HG03432 (cell line): Measurements from ENCODE around the gene MRGPRD.
"Not testable (repeated sequence)": the region's sequence is repeated elsewhere in the genome, so short reads cannot be mapped to it uniquely, and the experiment has no call there.

Experiments used
- ATAC-seq: cut with Tn5 transposase; IDR thresholded peaks from one replicate; pipeline ENCODE4 v1.9.1; 2021; ENCODE audit warnings: mild to moderate bottlenecking, moderate library complexity; ENCODE audit not compliant: unreplicated experiment

MRGPRD gene

DNA sequence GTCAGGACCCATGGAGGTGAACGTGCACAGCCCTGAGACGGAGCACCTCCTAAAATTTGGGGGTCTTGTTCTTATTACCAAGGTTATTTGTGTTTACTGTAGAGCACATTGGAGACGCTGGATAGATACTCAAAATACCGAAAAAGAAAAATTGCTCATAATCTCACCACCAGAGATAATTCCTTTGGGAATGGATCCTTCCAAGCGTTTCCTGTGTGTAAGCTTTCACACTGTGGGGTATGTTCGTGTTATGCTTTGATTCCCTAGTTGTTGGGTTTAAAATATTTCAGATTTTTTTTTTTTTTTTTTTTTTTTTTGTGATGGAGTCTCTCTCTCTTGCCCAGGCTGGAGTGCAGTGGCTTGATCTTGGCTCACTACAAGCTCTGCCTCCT is 14.1 kb upstream of the MRGPRD start:
- ATAC-seq, result no peak

DNA sequence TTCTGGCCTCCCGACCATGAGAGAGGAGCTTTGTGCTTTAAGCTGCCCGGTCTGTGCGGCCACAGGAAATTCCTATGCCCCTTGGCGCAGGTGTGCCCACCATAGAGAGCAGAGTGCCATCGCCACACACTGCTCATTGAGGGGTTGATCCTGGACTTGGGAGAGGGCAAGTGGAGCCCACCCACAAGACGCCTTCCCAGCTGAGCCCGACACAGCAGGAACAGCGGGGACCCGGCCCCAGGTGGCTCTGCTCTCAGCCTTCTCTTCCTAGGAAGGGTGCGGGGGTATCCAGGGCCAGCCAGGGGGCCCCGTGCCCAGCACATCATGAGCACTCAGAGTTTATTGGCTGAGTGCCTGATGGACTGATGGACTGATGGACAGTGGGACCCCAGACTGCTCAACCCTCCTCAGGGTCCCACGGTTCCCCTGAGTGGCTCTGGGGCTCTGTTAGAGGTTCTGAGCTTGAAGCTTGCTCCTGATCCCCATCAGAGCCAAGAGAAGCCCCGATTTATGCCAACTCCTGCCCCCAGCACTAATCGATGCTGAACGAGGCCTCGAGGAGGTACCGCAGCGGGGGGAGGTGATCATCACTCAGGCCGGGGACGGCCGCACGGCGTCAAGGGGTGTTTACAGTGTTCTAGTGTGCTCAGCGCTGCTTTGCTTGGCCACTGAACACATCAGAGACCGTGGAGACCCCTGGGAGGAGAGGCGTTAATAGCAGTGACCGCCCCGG is 13.5 kb upstream of the MRGPRD start:
- no peak for ATAC-seq

DNA sequence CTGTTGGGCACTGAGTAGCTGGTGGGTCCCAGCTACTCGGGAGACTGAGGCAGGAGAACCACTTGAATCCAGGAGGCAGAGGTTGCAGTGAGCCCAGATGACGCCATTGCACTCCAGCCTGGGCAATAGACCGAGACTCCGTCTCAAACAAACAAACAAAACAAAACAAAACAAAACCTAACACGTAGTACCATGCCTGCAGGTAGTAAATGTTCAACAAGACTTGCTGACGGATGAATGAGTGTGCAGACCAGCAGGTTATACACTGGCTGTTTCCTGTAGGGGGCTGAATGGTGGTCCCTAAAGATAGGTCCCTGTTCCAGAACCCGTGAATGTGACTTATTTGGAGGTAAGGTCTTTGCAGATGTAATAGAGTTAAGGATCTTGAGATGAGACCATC is 12.8 kb upstream of the MRGPRD start:
- ATAC-seq, result no peak

DNA sequence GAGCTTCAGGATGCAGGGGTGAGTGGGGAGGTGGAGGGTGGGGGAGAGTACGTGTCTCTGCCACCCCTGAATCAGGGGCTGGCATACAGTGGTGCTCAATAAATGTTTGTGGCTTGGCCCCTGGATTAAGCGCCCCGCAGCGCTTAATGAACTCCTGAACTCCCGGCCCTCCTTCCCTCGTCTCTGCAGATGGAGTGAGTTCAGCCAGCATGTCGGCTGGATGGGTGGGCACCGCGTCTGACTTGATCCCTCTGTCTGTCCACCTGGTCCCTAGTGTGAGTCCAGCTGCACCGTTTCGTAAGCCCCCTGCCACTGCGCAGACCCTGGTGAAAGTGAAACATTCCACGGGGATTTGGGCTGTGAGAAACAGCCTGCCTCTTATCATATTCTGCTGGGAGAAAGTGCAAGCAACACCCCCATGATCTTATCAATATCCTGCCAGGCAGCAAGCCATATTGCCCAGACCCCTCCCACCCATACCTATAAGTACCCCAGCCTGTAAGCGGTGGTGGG is 12.0 kb upstream of the MRGPRD start:
- no peak for ATAC-seq

DNA sequence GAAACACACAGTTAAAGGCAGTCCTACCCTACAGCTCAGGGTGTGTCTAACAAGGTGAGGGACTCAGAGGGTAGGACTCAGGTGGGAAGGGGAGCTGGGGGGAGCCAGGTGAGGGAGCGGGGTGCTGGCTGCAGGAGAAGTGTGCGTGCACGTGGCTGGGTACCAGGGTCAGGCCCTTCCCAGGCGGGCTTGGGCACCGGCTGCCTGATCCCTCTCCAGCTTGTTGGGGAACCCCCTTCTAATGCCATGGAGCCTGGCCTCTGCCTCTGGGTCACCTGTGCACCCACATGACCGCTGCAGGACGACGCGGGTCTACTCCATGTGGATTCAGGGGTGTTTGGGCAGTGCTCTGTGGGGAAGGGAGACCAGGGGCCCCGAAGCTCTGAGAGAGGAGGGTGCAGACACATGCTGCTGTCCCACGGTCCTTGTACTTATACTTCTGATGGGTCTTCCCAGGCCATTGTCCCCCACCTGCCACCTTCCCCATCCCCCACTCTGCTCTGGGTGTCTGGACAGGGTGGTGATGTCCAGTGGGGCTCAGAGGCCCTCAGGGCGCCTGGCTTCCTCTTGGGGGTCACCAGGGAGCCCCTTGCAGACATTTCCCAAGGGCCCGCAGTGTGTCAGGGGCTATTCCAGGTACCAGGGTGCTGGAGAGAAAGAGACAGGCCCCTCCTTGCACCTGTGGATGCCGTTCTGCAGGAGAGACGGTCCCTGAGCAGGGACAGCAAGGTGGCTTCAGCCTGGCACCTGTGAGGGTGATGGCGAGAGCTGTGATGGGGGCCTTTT is 10.4 kb upstream of the MRGPRD start:
- no peak for ATAC-seq

DNA sequence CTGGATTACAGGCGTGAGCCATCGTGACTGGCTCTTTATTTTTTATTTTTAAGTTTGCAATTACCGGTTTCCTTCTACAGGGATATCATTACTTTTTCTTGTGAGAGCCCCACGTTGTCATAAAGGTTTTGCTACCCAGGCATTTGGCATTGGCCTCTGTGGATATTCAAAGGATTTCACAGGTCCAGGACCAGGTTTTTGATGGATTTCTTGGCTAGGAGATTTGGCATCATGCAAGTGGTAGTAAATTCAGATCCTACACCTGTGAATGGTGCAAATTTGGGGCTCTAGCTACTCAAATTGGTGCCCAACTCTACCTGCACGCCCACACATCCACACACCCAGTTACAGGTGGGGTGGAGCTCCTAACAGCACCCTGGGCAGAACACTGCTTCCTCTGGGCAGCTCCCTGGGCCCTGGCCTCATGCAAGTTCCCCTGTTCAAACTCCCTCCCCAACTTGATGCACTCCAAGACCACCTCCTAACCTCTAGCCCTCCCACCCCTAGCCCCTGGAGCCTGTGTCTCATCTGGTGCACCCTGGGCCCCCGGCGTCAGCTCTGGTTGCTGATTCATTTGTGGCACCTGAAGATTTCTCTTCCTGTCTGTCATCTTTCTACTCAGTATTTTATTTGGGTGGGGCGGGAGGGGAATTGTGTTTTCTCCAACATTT is 9.3 kb upstream of the MRGPRD start:
- no peak for ATAC-seq

DNA sequence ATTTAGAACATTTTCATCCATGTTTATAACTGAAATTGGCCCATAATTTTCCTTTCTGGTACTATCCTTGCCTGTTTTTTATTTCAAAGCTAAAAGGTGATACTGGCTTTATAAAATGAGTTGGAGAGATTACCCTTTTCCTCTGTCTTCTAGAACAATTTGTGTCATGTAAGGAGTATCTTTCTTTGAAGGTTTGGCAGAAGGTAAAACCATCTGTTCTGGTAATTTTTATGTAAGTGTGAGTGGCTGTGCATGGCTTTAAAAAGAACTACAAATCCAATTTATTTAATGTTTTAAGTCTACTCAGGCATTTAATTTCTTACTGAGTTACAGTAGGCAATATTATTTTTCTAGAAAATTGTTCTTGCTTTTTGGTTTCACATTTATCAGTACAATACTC is 7.7 kb upstream of the MRGPRD start:
- no peak for ATAC-seq

DNA sequence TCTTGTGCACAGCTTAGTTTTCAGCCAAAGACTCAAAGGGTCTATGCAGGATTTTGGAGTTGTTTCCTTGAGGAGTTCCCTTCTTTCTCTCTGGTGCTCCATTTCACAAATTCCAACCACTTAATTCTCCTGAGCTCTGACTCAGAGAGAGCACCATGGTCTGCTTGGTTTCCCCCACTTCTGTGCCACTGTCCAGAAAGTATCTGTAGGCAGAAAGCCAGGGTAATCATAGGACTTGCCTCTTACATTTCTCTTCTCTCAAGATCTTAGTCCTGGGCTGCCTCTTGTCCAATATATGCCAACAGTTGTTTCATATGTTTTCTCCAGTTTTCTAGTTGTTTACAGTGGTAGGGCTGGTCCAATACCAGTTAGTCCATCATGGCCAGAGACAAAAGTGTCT is 6.4 kb upstream of the MRGPRD start:
- no peak for ATAC-seq

DNA sequence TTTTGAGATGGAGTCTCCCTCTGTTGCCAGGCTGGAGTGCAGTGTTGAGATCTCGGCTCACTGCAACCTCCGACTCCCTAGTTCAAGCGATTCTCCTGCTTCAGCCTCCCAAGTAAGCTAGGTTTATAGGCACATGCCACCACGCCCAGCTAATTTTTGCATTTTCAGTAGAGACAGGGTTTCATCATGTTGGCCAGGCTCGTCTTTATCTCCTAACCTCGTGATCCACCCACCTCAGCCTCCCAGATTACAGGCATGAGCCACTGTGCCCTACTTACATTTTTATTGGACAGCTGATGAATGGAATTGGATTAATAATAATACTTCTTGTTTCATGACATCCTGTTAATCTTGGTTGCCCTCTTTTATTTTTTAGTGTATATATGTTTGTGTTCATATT is 3.0 kb upstream of the MRGPRD start:
- ATAC-seq, result no peak

DNA sequence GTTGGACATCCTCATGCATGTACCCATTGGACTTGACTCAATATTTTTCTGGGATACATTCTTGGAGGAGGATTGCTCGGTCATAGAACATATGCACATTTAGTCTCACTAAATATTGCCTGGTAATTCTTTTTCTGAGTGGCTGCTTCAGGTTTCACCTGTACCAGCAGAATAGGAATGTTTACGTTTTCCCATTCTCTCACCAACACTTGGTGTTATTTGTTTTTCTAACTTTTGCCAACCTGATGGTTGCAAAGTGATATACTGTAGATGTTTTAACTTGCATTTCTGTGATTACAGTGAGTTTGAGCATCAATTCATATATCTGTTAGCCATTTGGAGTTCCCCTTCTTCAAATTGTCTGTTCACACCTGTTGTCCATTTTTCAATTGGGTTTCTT is 1.3 kb upstream of the MRGPRD start:
- no peak for ATAC-seq

DNA sequence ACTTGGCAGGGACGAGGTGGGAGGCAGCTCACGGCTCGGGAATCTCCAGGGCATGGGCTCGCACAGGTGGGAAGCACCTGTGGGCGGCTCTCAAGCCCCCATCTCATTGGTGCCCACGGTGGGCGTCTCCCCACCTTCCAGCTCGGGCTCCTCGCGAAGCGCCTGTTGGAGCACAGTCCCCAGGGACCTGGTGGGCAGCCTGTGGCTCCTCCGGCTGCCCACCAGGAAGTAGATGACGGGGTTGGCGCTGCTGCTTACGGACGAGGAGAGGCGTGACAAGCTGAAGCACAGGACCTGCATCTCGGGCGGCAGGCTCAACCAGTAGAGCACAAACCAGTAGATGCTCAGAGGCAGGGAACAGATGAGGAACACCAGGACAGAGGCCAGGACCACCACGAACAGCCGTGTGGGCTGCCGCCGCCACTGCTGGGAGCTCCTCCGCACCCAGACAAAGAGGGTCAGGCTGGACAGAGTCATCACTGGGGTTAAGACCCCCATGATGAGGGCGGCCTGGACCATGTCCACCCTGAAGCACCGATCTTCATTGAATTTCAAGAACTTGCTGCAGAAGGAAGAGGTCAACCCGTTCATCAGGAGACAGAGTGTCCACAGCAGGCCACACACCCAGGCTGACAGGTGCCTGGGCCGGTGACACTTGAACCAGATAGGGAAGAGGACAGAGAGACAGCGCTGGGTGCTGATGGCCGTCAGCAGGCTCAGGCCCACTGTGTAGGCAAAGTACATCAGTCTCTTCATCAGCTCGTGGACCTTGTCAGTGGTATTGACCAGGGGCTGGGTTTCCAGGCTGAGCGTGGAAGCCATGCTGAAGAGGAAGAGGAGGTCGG is 633 bp downstream of the MRGPRD start:
- no peak for ATAC-seq

DNA sequence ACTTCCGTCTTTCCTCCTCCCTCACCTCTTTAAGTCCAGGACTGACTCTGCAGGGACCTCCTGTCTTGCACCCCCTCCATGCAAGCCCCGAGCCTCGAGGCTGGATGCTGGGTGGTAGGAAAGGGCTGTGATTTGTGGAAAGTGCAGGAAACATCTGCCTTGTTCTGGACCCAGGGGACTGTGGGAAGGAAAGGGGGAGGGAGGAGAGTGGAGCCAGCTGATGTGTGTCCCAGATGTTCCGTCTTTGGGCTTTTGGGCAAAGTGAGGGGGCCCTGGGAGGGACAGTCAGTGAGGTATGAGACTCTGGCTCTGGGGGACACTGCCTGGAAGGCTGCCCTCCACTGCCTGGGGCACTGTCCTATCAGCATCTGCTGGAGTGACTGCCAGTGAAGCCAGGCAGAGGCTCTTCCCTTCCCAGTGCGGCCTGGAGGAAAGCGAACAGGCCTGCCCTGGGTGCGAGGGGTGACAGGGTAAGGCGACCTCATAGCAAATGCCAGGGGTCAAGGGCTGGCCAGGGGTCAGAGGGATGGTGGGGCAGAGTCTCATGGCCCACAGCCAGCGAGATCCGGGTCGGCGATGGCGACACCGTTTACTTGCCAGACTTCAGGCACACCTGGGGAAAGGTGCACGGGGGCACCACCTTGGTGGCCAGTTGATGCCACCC is 1.7 kb downstream of the MRGPRD start:
- no peak for ATAC-seq

DNA sequence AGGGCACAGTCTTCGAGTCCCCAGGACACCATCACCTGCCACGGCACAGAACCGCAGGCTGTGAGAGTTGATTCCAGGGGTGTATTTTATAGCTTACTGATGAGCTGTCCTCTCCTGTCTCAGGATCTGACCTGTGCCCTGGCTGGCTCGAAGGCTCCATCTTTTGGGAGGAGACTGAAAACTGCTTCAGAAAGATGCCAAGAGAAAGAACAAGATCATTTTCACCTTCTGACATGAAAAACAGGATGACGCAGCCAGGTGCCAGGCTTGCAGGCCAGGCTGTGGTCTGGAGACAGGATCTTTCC is 2.2 kb downstream of the MRGPRD start:
- ATAC-seq, result no peak

DNA sequence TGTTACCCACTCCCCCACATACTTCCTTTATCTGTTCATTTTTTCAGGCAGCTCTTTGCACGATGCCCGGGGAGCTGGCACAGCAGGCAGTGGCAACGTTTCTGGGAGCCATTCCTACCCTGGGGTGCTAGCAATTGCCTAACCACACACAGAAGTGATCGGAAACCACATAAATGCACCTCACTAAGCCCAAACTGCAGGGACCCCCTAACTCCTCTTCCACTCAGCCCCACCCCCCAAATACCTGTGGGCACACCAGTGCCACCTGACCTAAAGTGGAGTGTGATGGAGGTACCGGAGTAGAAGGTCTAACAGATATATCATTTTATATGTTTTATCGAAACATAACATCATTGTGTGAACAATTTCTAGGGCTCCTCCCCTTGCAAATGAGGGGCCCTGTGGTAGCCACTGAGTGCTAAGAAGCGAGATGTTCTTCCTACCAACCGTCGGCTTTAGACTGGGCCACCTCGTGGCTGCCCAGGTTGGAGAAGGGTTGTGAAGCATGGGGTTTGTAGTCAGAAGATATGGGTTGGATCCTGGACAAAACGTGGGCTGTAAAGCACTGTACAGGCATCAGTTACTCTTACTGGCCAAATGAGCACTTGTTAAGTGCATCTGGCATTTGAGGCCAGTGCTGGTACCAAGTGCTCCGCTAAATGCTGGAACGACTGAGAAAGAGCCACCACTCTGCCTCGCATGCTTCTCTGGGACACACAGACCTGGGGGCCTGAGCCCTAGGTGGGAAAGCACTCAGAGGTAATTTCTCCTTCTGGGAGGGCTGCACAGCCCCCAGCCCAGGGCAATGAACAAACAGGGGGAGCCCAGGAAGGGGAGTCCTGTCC is 2.8 kb downstream of the MRGPRD start:
- ATAC-seq, result no peak

DNA sequence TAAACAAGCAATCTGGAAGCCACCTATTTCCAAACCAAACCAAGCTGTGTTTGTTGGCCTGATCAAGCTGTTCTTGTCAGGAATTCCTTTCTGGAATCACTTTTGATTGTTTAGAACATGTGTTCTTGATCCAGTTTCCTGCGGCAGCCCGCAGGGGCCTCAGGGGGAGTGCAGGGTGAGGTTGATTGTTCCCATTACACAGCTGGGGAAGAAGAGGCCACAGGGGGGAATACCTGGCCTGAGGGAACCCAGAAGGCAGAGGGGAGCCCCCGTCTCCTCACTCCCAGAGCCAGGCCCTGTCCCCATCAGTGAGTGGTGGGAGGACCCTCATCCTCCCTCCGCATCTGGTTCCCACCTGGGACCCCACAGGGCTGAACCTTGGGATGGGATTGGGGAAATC is 4.2 kb downstream of the MRGPRD start:
- ATAC-seq, result no peak

DNA sequence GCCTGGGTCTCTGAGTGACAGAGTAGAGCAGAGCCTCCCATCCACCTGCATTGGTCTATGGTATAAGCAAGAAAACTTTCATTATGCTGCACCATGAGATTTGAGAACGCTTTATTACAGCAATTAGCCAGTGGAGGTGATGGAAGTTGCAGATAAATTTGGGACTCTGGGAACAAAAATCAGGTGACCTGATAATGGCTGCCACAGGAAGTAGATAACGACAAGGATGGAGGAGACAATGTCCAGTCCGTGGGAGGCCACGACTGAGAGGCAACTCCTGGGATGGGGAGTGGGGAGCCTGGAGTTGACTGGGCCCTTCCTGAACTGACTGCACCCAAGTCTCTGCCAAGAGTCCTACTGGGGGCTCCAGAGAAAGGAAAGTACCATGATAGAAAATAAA is 4.7 kb downstream of the MRGPRD start:
- ATAC-seq, result no peak

DNA sequence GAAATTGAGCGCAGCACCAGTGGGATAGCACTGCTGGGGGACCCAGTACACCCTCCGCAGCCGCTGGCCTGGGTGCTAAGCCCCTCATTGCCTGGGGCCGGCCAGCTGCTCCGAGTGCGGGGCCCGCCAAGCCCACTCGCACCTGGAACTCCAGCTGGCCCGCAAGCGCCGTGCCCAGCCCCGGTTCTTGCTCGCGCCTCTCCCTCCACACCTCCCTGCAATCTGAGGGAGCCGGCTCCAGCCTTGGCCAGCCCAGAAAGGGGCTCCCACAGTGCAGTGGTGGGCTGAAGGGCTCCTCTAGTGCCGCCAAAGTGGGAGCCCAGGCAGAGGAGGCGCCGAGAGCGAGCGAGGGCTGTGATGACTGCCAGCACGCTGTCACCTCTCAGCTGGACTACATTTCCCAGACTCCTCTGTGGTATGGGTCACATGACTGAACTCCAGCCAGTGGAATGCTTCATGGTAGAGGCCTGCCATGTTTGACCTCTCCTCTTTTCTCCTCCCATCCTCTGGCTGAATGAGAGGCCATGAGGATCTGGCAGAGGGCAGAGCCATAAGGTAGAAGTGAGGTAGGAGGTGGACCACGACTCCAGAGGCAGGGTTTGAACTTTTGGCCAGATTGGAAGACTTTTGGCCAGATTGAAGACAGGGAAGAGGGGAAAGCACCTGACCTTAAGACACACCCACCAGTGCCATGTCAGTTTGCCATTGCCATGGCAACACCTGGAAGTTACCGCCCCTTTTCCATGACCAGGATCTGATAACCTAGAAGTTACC is 6.2 kb downstream of the MRGPRD start:
- no peak for ATAC-seq

DNA sequence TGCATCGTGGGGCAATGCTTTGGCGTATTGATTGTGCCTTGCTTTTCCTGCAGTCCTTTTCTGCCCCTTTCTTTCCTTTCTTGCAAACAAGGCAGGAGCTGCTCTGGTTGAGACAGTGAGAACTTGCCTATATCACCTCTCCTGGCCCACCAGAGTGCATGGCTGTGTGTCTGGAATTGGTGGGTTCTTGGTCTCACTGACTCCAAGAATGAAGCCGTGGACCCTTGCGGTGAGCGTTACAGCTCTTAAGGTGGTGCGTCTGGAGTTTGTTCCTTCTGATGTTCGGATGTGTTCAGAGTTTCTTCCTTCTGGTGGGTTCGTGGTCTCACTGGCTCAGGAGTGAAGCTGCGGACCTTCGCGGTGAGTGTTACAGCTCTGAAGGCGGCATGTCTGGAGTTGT is 7.1 kb downstream of the MRGPRD start:
- ATAC-seq, result not testable (repeated sequence)

DNA sequence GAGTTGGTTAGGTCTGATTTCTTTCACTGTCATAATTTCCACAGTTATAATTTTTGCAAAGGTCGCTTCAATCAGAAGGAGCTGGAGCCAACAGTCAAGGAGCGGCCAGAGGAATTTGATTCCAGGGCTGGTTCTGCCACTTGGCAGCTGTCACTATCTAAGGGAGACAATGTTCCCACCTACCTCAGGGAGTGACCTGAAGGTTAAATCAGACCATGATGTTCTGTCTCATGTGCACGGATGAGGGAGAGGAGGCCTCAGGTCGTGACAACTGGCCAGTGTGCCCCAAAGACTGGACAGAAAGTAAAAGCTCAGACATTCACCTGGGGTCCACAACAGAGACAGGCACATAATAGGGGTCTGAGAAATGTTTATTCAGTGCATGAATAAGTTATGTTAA is 7.6 kb downstream of the MRGPRD start:
- ATAC-seq, result no peak
